Trophoblast cell (in vitro differentiated cells and primary cell): ENCODE results near the gene CHRNG.

Experiments
- DNase-seq, 2 donors: peaks; one replicate each; pipeline ENCODE4 v3.0.0-alpha.2; 2016
- H2AFZ ChIP-seq: 2 replicates; pipeline ENCODE4 v1.6.1; 2013; ENCODE audit warnings: low read length, moderate library complexity, mild to moderate bottlenecking; ENCODE audit not compliant: insufficient read depth, poor library complexity
- H2AK5ac ChIP-seq: 2 replicates; pipeline ENCODE4 v1.6.1; 2013; ENCODE audit warnings: mild to moderate bottlenecking, low read length
- H2BK120ac ChIP-seq: 2 replicates; pipeline ENCODE4 v1.6.1; 2013; ENCODE audit warnings: low read length, mild to moderate bottlenecking, moderate library complexity; ENCODE audit not compliant: insufficient read depth, poor library complexity
- H2BK12ac ChIP-seq: 2 replicates; pipeline ENCODE4 v1.6.1; 2013; ENCODE audit warnings: mild to moderate bottlenecking, low read length, moderate library complexity
- H2BK5ac ChIP-seq: 2 replicates; pipeline ENCODE4 v1.6.1; 2013; ENCODE audit warnings: low read length, low read depth, moderate library complexity, mild to moderate bottlenecking; ENCODE audit not compliant: poor library complexity
- H3K14ac ChIP-seq: 2 replicates; pipeline ENCODE4 v1.6.1; 2013; ENCODE audit warnings: mild to moderate bottlenecking, low read length
- H3K18ac ChIP-seq: 2 replicates; pipeline ENCODE4 v1.6.1; 2013; ENCODE audit warnings: mild to moderate bottlenecking, low read length
- H3K23ac ChIP-seq: 2 replicates; pipeline ENCODE4 v1.6.1; 2013; ENCODE audit warnings: low read length
- H3K27ac ChIP-seq: 2 replicates; pipeline ENCODE4 v1.5.1; 2013; ENCODE audit warnings: low read depth, mild to moderate bottlenecking, inconsistent platforms, low read length, moderate library complexity
- H3K27me3 ChIP-seq: 2 replicates; pipeline ENCODE4 v1.6.1; 2013; ENCODE audit warnings: inconsistent platforms, mild to moderate bottlenecking, low read length, moderate library complexity; ENCODE audit not compliant: insufficient read depth
- H3K36me3 ChIP-seq, 2 experiments: 1 replicate in 1 of 2; 2 replicates in 1 of 2; pipeline ENCODE4 v1.6.1; 2013; ENCODE audit warnings: low read length in 2 of 2, mild to moderate bottlenecking in 2 of 2, moderate library complexity in 1 of 2; ENCODE audit not compliant: insufficient read depth in 2 of 2, control insufficient read depth in 1 of 2
- H3K4ac ChIP-seq: 2 replicates; pipeline ENCODE4 v1.6.1; 2013; ENCODE audit warnings: low read depth, mild to moderate bottlenecking, low read length, moderate library complexity
- H3K4me1 ChIP-seq, 2 experiments: 1 replicate in 1 of 2; 2 replicates in 1 of 2; pipeline ENCODE4 v1.6.1; 2013; ENCODE audit warnings: low read length in 2 of 2, mild to moderate bottlenecking in 2 of 2, moderate library complexity in 1 of 2; ENCODE audit not compliant: insufficient read depth in 2 of 2, control insufficient read depth in 1 of 2
- H3K4me2 ChIP-seq: 2 replicates; pipeline ENCODE4 v1.6.1; 2013; ENCODE audit warnings: inconsistent platforms, mild to moderate bottlenecking, low read length, moderate library complexity
- H3K4me3 ChIP-seq: 2 replicates; pipeline ENCODE4 v1.5.1; 2013; ENCODE audit warnings: mild to moderate bottlenecking, low read depth, low read length, inconsistent platforms
- H3K79me1 ChIP-seq: one replicate; pipeline ENCODE4 v1.6.1; 2013; ENCODE audit warnings: low read length
- H3K79me2 ChIP-seq: 2 replicates; pipeline ENCODE4 v1.6.1; 2013; ENCODE audit warnings: low read length, mild to moderate bottlenecking; ENCODE audit not compliant: control insufficient read depth, insufficient read depth, poor library complexity
- H3K9ac ChIP-seq: 2 replicates; pipeline ENCODE4 v1.6.1; 2013; ENCODE audit warnings: mild to moderate bottlenecking, low read length
- H3K9me3 ChIP-seq: 2 replicates; pipeline ENCODE4 v1.6.1; 2013; ENCODE audit warnings: low read depth, mild to moderate bottlenecking, control low read depth, inconsistent platforms, low read length; ENCODE audit not compliant: insufficient read depth
- H4K12ac ChIP-seq: 2 replicates; pipeline ENCODE4 v1.6.1; 2013; ENCODE audit warnings: low read depth, mild to moderate bottlenecking, low read length, moderate library complexity
- H4K8ac ChIP-seq: 2 replicates; pipeline ENCODE4 v1.6.1; 2013; ENCODE audit warnings: low read depth, mild to moderate bottlenecking, low read length, moderate library complexity
- H4K91ac ChIP-seq: one replicate; pipeline ENCODE4 v1.6.1; 2013; ENCODE audit warnings: low read depth, mild to moderate bottlenecking, low read length, moderate library complexity
- WGBS: extraction: QIAGEN DNeasy Blood & Tissue Kit; methylation state at CpG from one replicate; pipeline ENCODE4 v1.1.7; 2013; ENCODE audit warnings: missing lambda C conversion rate; ENCODE audit not compliant: insufficient read length, insufficient coverage; ENCODE audit errors: extremely low coverage; 5-methylcytosine and 5-hydroxymethylcytosine counted together

The CHRNG gene

DNA sequence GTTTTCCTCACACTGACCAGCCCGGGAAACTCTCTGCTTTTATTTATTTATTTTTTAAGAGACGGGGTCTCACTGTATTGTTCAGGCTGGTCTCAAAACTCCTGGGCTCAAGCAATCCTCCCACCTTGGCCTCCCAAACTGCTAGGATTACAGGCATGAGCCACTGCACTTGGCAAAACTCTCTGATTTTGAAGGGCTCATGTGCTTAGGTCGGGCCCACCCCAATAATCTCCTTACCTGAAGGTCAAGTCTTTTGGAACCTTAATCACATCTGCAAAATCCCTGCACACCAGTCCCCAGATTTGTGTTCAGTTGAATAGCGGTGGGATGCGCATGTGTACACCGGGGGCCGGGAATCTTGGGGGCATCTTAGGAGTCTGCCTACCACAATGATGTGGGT lies 44.2 kb upstream of the CHRNG start:
- Histone ChIP-seq H3K23ac (no peak overlapping the region), H2BK5ac (no peak overlapping the region), H3K36me3 (no peaks in the 10 kb centered on the region), H2BK120ac (no peak overlapping the region), H2AK5ac (no peak overlapping the region), H3K9me3 (peaks cover 9% of the 10 kb centered on the region), H3K4me2 (no peak overlapping the region), H2BK12ac (no peak overlapping the region), H2AFZ (no peak overlapping the region), H3K79me1 (no peaks in the 10 kb centered on the region), H3K14ac (no peak overlapping the region), H3K9ac (no peak overlapping the region), H3K27ac (no peak overlapping the region), H3K4ac (no peak overlapping the region), H3K79me2 (no peaks in the 10 kb centered on the region), H3K4me3 (no peak overlapping the region), H3K27me3 (no peaks in the 10 kb centered on the region), H4K12ac (no peak overlapping the region), H3K4me1 (no peaks in the 10 kb centered on the region), H3K18ac (no peak overlapping the region), H4K8ac (no peak overlapping the region), H4K91ac (no peak overlapping the region)
- no peak for DNase-seq
- no CpG with 5 or more reads among the region's 7 CpGs for WGBS

DNA sequence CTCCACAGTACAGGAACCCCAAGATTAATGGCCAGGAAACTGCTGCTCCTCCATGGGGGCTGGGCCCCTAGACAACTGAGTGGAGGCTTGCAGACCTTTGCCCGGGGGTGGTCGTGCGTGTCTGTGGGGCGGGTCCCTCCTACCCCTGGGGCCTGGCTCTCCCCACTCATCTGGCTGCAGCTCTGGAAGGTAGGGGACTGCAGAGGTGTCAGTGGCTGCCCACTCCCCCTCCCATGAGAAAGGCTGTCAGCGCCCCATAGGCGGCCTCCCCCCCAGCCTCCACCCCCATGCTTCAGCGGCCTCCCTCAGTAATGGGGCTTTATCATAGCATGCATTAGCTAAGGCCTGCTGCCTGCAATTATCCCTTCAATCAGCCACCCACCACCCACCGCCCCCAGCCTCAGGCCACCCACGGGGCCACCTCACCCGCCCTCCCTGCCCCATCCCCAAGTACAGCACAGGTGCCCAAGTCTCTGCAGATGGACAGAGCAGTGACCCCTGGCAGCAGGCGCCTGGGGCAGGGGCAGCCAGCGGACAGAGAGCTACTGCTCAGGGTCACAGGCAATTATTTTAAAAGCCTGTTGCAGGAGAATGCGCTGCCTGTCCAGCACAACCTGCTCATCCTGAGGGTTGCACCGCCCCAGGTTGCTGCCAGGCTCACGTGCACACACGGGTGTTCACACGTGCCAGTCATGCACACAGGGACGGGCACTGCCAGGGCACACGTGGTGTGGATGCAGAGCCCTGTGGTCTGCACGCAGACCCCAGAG lies 42.8 kb upstream of the CHRNG start:
- Histone ChIP-seq H4K91ac (no peak overlapping the region), H3K4me2 (no peak overlapping the region), H3K9ac (no peak overlapping the region), H3K18ac (no peak overlapping the region), H3K23ac (no peak overlapping the region), H4K12ac (no peak overlapping the region), H2BK12ac (no peak overlapping the region), H3K14ac (no peak overlapping the region), H3K27me3 (no peaks in the 10 kb centered on the region), H2AK5ac (no peak overlapping the region), H3K79me1 (no peaks in the 10 kb centered on the region), H3K36me3 (no peaks in the 10 kb centered on the region), H2AFZ (no peak overlapping the region), H3K9me3 (peaks cover 9% of the 10 kb centered on the region), H4K8ac (no peak overlapping the region), H3K4me1 (no peaks in the 10 kb centered on the region), H3K4ac (no peak overlapping the region), H2BK5ac (no peak overlapping the region), H3K79me2 (no peaks in the 10 kb centered on the region), H3K4me3 (no peak overlapping the region), H2BK120ac (no peak overlapping the region), H3K27ac (no peak overlapping the region)
- no CpG with 5 or more reads among the region's 20 CpGs for WGBS
- no peak for DNase-seq

DNA sequence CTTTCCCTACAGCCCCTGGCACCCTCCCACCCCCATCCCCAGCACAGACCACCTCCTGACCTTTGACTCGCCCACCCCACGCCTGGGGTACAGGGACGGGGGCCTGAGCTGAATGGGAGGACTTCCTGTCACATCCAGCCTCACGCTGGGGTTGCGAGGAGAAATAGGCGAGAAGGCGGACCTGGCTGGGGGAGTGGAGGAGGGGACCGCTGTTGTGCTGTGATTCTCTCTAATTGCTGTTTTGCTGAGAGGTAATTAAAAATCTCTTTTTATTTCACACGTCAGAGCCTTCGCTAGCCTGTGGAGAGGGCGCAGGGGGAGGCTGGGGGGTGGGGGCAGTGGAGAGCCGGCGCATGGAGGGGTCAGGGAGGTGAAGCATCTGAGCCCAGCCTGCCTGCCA lies 42.1 kb upstream of the CHRNG start:
- H2BK5ac ChIP-seq = no peak overlapping the region
- peaks cover 9% of the 10 kb centered on the region for H3K9me3 ChIP-seq
- no CpG with 5 or more reads among the region's 13 CpGs for WGBS
- no peak overlapping the region for H3K23ac ChIP-seq
- no peaks in the 10 kb centered on the region for H3K79me2 ChIP-seq
- no peaks in the 10 kb centered on the region for H3K36me3 ChIP-seq
- no peak overlapping the region for H3K9ac ChIP-seq
- no peak overlapping the region for H3K27ac ChIP-seq
- no peak overlapping the region for H2BK120ac ChIP-seq
- H3K4me2 ChIP-seq = no peak overlapping the region
- no peak overlapping the region for H2AK5ac ChIP-seq
- no peak overlapping the region for H4K91ac ChIP-seq
- H3K4me1 ChIP-seq = no peaks in the 10 kb centered on the region
- no peak overlapping the region for H2BK12ac ChIP-seq
- no peaks in the 10 kb centered on the region for H3K79me1 ChIP-seq
- H3K4me3 ChIP-seq = no peak overlapping the region
- no peak overlapping the region for H4K8ac ChIP-seq
- H3K4ac ChIP-seq = no peak overlapping the region
- H4K12ac ChIP-seq = no peak overlapping the region
- no peak overlapping the region for H3K18ac ChIP-seq
- H3K14ac ChIP-seq = no peak overlapping the region
- no peak overlapping the region for H2AFZ ChIP-seq
- no peak for DNase-seq
- H3K27me3 ChIP-seq = peaks cover under 1% of the 10 kb centered on the region

DNA sequence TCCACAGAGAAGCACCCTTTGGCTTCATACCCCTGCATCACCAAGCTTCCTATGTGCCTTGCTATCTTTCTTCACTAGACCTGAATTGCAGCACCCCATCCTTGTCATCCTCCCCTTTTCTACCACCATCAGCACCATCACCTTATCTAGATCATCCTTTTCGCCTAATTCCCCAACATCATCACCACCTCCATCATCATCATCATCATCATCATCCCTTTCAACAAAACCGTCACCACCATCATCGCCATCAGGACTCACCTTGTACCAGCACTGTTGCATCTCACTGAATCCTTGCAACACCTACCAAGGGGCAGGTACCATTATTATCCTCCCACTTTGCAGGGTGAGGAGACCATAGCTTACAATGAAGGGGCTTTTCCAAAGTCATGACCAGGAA lies 41.0 kb upstream of the CHRNG start:
- Histone ChIP-seq H2AK5ac (no peak overlapping the region), H2BK5ac (no peak overlapping the region), H3K79me1 (no peaks in the 10 kb centered on the region), H4K8ac (no peak overlapping the region), H3K9me3 (peaks cover 8% of the 10 kb centered on the region), H3K4me2 (no peak overlapping the region), H2BK120ac (no peak overlapping the region), H3K36me3 (no peaks in the 10 kb centered on the region), H2BK12ac (no peak overlapping the region), H4K12ac (no peak overlapping the region), H3K27me3 (peaks cover 10% of the 10 kb centered on the region), H3K27ac (no peak overlapping the region), H3K79me2 (no peaks in the 10 kb centered on the region), H3K4me3 (no peak overlapping the region), H3K23ac (no peak overlapping the region), H2AFZ (no peak overlapping the region), H4K91ac (no peak overlapping the region), H3K9ac (no peak overlapping the region), H3K4me1 (peaks cover 0 to 7% of the 10 kb centered on the region in 2 experiments), H3K14ac (no peak overlapping the region), H3K4ac (no peak overlapping the region), H3K18ac (no peak overlapping the region)
- DNase-seq = no peak
- WGBS = 100% methylated on average over 1 of the region's 3 CpGs
